Inflammatory macrophage treated with lipopolysaccharide for 1 hour (primary cell): ENCODE results near the gene UPF3A.
"Not testable (repeated sequence)": the region's sequence is repeated elsewhere in the genome, so short reads cannot be mapped to it uniquely, and the experiment has no call there.

Source experiments
- DNase-seq, 2 donors: peaks; one replicate each; pipeline ENCODE4 v3.0.0-alpha.2; 2020 to 2022

UPF3A gene

GRCh38 chr13:114309086-114309485, 27.7 kb downstream of the UPF3A start:
- DNase-seq, result no peak

GRCh38 chr13:114309806-114310410, 28.5 kb downstream of the UPF3A start:
- no peak for DNase-seq

GRCh38 chr13:114310956-114311355, 29.6 kb downstream of the UPF3A start:
- no peak for DNase-seq

GRCh38 chr13:114311387-114311786, 30.0 kb downstream of the UPF3A start:
- DNase-seq, result no peak

- no peak for DNase-seq
These were observed 30.5 kb downstream of the UPF3A start for GRCh38 chr13:114311908-114312307.

- peak in 1 of 2 donors; percentile 8 for DNase-seq
These were observed 31.9 kb downstream of the UPF3A start for GRCh38 chr13:114313061-114313860.

- DNase-seq, result peak; percentile 93 to 97
These were observed 32.9 kb downstream of the UPF3A start, which contains the start of gene CHAMP1 for GRCh38 chr13:114314074-114314912. TSS of gene CHAMP1 (plus strand) at chr13:114314503. CDS start at chr13:114323843, 9,340 bp downstream.

GRCh38 chr13:114315074-114315785, 33.8 kb downstream of the UPF3A start:
- peak in 1 of 2 donors; percentile 4 for DNase-seq

GRCh38 chr13:114318624-114319023, 37.2 kb downstream of the UPF3A start:
- DNase-seq, result no peak

GRCh38 chr13:114319441-114319913, 38.1 kb downstream of the UPF3A start:
- DNase-seq, result no peak

GRCh38 chr13:114320065-114320464, 38.7 kb downstream of the UPF3A start:
- DNase-seq, result no peak

GRCh38 chr13:114321256-114321655, 39.9 kb downstream of the UPF3A start:
- no peak for DNase-seq

- no peak for DNase-seq
These were observed 41.9 kb downstream of the UPF3A start for GRCh38 chr13:114323349-114323748.

- DNase-seq, result no peak
These were observed 42.9 kb downstream of the UPF3A start for GRCh38 chr13:114324334-114324733.

GRCh38 chr13:114325729-114326128, 44.3 kb downstream of the UPF3A start:
- DNase-seq, result peak; percentile 48 to 50

GRCh38 chr13:114328034-114328433, 46.6 kb downstream of the UPF3A start:
- DNase-seq, result peak in 1 of 2 donors; percentile 18

GRCh38 chr13:114328595-114328994, 47.2 kb downstream of the UPF3A start:
- no peak for DNase-seq

- DNase-seq, result no peak
These were observed 48.7 kb downstream of the UPF3A start for GRCh38 chr13:114330086-114330485.

GRCh38 chr13:114333881-114334280, 52.5 kb downstream of the UPF3A start:
- DNase-seq, result not testable (repeated sequence)

GRCh38 chr13:114334305-114335053, 53.1 kb downstream of the UPF3A start:
- no peak for DNase-seq

- not testable (repeated sequence) for DNase-seq
These were observed 55.1 kb downstream of the UPF3A start for GRCh38 chr13:114336457-114336856.

GRCh38 chr13:114338959-114339358, 57.6 kb downstream of the UPF3A start:
- no peak for DNase-seq
